OCI-LY7 (cell line): ENCODE data around the gene ZNF3. TPM values are rescaled to one million over a fixed set of nuclear protein-coding genes. Genes with fewer than 3 reads are reported as not detected.
A peak's percentile ranks its signal among the peaks of the same experiment; 100 is the strongest.

Source experiments
- BruUV-seq: library from RNA; stranded (reverse); fragments of 400-500 nt; replicated peaks from 2 replicates; lab custom pipeline; 2021; lab: Mats Ljungman, UMichigan
- CTCF ChIA-PET: fragments of 300-600 bp; sonication (Branson Sonifier 250); formaldehyde crosslinking; loops from one replicate; lab custom pipeline; 2022; ENCODE audit warnings: antibody characterized with exemption; ENCODE audit not compliant: unreplicated experiment; lab: Charles Lee
- POLR2A ChIA-PET: fragments of 300-600 bp; sonication (Branson Sonifier 250); formaldehyde crosslinking; loops from one replicate; lab custom pipeline; 2022; ENCODE audit warnings: antibody characterized with exemption; lab: Charles Lee
- DNase-seq: peaks from one replicate; pipeline ENCODE4 v3.0.0-alpha.2; 2015; ENCODE audit warnings: low spot score
- H2AFZ ChIP-seq: fragments of 200-600 bp; sonication (generic), shearing (Covaris generic); 2 replicates; pipeline ENCODE4 v1.6.1; 2014; ENCODE audit warnings: mild to moderate bottlenecking, antibody characterized with exemption, low read length, moderate library complexity
- H3K27ac ChIP-seq: fragments of 200-600 bp; sonication (generic); 2 replicates; pipeline ENCODE4 v1.5.1; 2014; ENCODE audit warnings: mixed run types, low read depth, mild to moderate bottlenecking, moderate library complexity, low read length, inconsistent platforms; ENCODE audit not compliant: poor library complexity, severe bottlenecking
- H3K36me3 ChIP-seq: fragments of 200-600 bp; sonication (generic); 2 replicates; pipeline ENCODE4 v1.6.1; 2014; ENCODE audit warnings: mild to moderate bottlenecking, antibody characterized with exemption, low read length, moderate library complexity, mixed read lengths; ENCODE audit not compliant: insufficient read depth
- H3K4me1 ChIP-seq: fragments of 200-600 bp; sonication (generic); 2 replicates; pipeline ENCODE4 v1.5.1; 2014; ENCODE audit warnings: mild to moderate bottlenecking, low read length; ENCODE audit not compliant: insufficient read depth, poor library complexity, severe bottlenecking
- H3K4me2 ChIP-seq: fragments of 200-600 bp; sonication (generic); 2 replicates; pipeline ENCODE4 v1.6.1; 2014; ENCODE audit warnings: mild to moderate bottlenecking, low read length
- H3K4me3 ChIP-seq: fragments of 200-600 bp; sonication (generic); 2 replicates; pipeline ENCODE4 v1.5.1; 2014; ENCODE audit warnings: mild to moderate bottlenecking, low read depth, low read length; ENCODE audit not compliant: poor library complexity, severe bottlenecking
- H3K79me2 ChIP-seq: fragments of 200-600 bp; sonication (generic); 2 replicates; pipeline ENCODE4 v1.6.1; 2016; ENCODE audit warnings: low read depth, mild to moderate bottlenecking, low read length, moderate library complexity, mixed read lengths; ENCODE audit not compliant: insufficient read depth
- H3K9me2 ChIP-seq: fragments of 200-600 bp; sonication (generic); 2 replicates; pipeline ENCODE4 v1.6.1; 2016; ENCODE audit warnings: mild to moderate bottlenecking, low read length, mixed read lengths; ENCODE audit not compliant: insufficient read depth
- H3K9me3 ChIP-seq: fragments of 200-600 bp; sonication (generic); 2 replicates; pipeline ENCODE4 v1.6.1; 2014; ENCODE audit warnings: mild to moderate bottlenecking, mixed run types, low read length, mixed read lengths
- H4K20me1 ChIP-seq: fragments of 200-600 bp; sonication (generic); 2 replicates; pipeline ENCODE4 v1.6.1; 2014; ENCODE audit warnings: mild to moderate bottlenecking, antibody characterized with exemption, low read length, moderate library complexity, mixed read lengths; ENCODE audit not compliant: insufficient read depth
- EZH2phosphoT487 ChIP-seq: fragments of 200-600 bp; sonication (generic); IDR thresholded peaks from 2 replicates; pipeline ENCODE4 v1.6.1; 2018; ENCODE audit warnings: low read depth, borderline replicate concordance, mild to moderate bottlenecking, mixed run types, antibody characterized with exemption, low read length, moderate library complexity, mixed read lengths
- intact Hi-C: fragments of 100-400 bp; cut with micrococcal nuclease; formaldehyde crosslinking; loops from one replicate; pipeline ENCODE4 v1.10.0; 2022; ENCODE audit not compliant: unreplicated experiment
- total RNA-seq, 2 experiments: library from RNA; depleted of rRNA in 1 of 2; stranded (reverse); fragments of >200 nt in 1 of 2; shearing (Covaris generic) in 1 of 2; gene quantifications; 2 replicates each; pipeline ENCODE4 v1.2.3, GENCODE V29; 2014 to 2022
- TF ChIP-seq, protein P1 (sequence below): fragments of 200-600 bp; sonication (generic); conservative IDR thresholded peaks from 2 replicates; pipeline ENCODE4 v1.5.1; 2014; ENCODE audit warnings: mild to moderate bottlenecking, antibody characterized with exemption, low read length, moderate library complexity, mixed read lengths

The ZNF3 gene
- total RNA-seq, 2 experiments from 2014 or later, result 19.8 to 23.7 TPM

DNA sequence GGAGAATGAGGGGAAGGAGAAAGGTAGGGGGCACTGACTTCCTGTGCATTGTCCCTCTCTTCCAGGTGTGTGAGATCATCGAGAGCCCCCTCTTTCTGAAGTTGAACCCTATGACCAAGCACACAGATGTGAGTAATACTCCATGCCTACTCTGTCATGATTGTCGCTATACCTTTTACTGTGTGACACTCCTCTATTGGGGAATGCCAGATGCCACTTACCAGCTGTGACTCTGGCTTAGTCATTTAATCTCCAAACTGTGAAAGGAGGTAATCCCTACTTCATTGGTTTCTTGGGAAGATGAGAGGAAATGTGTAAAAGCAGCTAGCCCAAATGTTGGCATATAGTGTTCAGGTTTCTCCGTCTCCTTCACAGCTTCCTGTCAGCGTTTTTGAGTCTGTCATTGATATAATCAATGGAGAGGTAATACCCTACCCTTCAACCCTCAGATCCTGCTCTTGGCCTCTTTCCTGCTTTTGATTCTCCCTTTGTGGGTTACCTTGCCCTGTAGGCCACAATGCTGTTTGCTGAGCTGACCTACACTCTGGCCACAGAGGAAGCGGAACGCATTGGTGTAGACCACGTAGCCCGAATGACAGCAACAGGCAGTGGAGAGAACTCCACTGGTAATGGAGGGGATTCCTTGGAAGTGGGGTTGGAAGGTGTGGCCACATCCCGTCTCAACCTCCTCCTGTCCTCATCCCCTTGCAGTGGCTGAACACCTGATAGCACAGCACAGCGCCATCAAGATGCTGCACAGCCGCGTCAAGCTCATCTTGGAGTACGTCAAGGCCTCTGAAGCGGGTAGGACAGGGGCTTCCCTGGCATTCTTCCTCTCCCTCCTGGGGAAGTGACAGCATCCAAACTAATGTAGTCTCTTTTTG, 9.2 kb upstream of the ZNF3 start:
- ChIA-PET CTCF (no interaction called here), POLR2A (interaction anchor here (0.5 to 2.1 kb wide), 2 partner anchors 12 to 308 kb away, joined by 3 to 13 read pairs; partner anchors contain the start of gene AP4M1)
- Histone ChIP-seq H4K20me1 (0 out of 2 replicates have a peak, but pooled peaks cover 5% of the 10 kb centered on the region), H3K27ac (peak overlapping the region; percentile 16), H3K4me2 (peak overlapping the region; percentile 6; the same call in 1 of the 2 replicates), H3K9me3 (no peaks in the 10 kb centered on the region), H3K79me2 (peaks cover 11% of the 10 kb centered on the region; the same call in 1 of the 2 replicates), H3K36me3 (peaks cover 56% of the 10 kb centered on the region), H3K4me1 (peaks cover 24% of the 10 kb centered on the region), H2AFZ (no peak overlapping the region), H3K4me3 (no peak overlapping the region), H3K9me2 (no peaks in the 10 kb centered on the region)
- no TSS peak for BruUV-seq
- intact Hi-C loops, result no loop called here
- TF ChIP-seq, protein P1, sequence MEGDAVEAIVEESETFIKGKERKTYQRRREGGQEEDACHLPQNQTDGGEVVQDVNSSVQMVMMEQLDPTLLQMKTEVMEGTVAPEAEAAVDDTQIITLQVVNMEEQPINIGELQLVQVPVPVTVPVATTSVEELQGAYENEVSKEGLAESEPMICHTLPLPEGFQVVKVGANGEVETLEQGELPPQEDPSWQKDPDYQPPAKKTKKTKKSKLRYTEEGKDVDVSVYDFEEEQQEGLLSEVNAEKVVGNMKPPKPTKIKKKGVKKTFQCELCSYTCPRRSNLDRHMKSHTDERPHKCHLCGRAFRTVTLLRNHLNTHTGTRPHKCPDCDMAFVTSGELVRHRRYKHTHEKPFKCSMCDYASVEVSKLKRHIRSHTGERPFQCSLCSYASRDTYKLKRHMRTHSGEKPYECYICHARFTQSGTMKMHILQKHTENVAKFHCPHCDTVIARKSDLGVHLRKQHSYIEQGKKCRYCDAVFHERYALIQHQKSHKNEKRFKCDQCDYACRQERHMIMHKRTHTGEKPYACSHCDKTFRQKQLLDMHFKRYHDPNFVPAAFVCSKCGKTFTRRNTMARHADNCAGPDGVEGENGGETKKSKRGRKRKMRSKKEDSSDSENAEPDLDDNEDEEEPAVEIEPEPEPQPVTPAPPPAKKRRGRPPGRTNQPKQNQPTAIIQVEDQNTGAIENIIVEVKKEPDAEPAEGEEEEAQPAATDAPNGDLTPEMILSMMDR, result no peak
- no peak for TF ChIP-seq EZH2phosphoT487
- DNase-seq, result no peak

DNA sequence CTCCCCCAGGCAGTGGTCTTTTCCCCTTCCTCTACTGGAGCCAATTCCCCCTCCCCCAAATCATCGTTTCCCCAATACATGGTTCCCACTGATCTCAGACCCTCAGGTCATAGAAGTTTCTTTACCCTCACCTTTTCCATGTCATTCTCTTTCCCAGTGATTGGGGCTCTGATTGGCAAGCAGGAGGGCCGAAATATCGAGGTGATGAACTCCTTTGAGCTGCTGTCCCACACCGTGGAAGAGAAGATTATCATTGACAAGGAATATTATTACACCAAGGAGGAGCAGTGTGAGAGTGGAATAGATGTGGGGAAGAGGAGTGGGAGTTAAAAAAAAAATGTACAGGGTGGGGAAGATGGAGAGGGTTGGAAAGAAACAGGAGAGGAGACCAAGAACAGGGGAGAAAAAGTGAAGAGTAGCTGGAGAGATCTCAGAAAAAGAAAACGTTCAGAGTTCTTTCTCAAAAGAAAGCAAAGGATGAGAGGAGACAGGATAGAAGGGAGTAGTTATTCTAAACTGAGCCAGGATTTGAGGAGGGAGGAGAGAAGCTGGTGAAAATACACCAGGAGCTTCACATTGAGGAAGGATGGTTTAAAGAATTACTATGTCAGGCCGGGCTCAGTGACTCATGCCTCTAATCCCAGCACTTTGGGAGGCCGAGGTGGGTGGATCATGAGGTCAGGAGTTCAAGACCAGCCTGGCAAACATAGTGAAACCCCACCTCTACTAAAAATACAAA, 8.1 kb upstream of the ZNF3 start:
- H3K4me1 ChIP-seq, result peaks cover 24% of the 10 kb centered on the region
- POLR2A ChIA-PET, result interaction anchor here (1.1 to 2.1 kb wide), 2 partner anchors 11 to 13 kb away, joined by 6 to 13 read pairs; partner anchors contain the start of genes AP4M1 and MCM7
- DNase-seq, result no peak
- intact Hi-C loops, result loop anchor here (10.0 kb wide), 1 partner anchor 795 kb away; the partner anchor contains the start of gene UFSP1
- H4K20me1 ChIP-seq, result no peaks in the 10 kb centered on the region
- H3K9me2 ChIP-seq, result no peaks in the 10 kb centered on the region
- H3K4me2 ChIP-seq, result peak overlapping the region; percentile 85
- H3K79me2 ChIP-seq, result peaks cover 7% of the 10 kb centered on the region; the same call in 1 of the 2 replicates
- peaks cover 45% of the 10 kb centered on the region for H3K36me3 ChIP-seq
- H2AFZ ChIP-seq, result peak overlapping the region; percentile 82; the same call in 1 of the 2 replicates
- H3K9me3 ChIP-seq, result no peaks in the 10 kb centered on the region
- BruUV-seq, result no TSS peak
- H3K4me3 ChIP-seq, result peak overlapping the region; percentile 90
- H3K27ac ChIP-seq, result peak overlapping the region; percentile 72
- CTCF ChIA-PET, result no interaction called here
- no peak for TF ChIP-seq EZH2phosphoT487
- TF ChIP-seq, protein P1, result no peak
